Epithelial cell of proximal tubule (primary cell): ENCODE measurements around the gene ASAH2. TPM values are rescaled to one million over a fixed set of nuclear protein-coding genes. Genes with fewer than 3 reads are reported as not detected.
A peak's percentile ranks its signal among the peaks of the same experiment; 100 is the strongest.
"Not testable (repeated sequence)": the region's sequence is repeated elsewhere in the genome, so short reads cannot be mapped to it uniquely, and the experiment has no call there.

ENCODE experiments used
- DNase-seq: peaks from one replicate; pipeline ENCODE4 v3.0.0-alpha.2; 2011; ENCODE audit warnings: low read depth
- H3K4me3 ChIP-seq: 2 replicates; pipeline ENCODE4 v1.5.1; 2011; ENCODE audit warnings: low read depth, mild to moderate bottlenecking, low read length
- CTCF ChIP-seq: conservative IDR thresholded peaks from 2 replicates; pipeline ENCODE4 v1.5.1; 2012; ENCODE audit warnings: low read depth, mild to moderate bottlenecking, low read length
- total RNA-seq: library from RNA; depleted of rRNA; stranded (reverse); fragments of >200 nt; gene quantifications from 2 replicates; pipeline ENCODE4 v1.2.3, GENCODE V29; 2015

The ASAH2 gene
- total RNA-seq, 1 donor from 2014 or later, result 0.46 TPM

DNA sequence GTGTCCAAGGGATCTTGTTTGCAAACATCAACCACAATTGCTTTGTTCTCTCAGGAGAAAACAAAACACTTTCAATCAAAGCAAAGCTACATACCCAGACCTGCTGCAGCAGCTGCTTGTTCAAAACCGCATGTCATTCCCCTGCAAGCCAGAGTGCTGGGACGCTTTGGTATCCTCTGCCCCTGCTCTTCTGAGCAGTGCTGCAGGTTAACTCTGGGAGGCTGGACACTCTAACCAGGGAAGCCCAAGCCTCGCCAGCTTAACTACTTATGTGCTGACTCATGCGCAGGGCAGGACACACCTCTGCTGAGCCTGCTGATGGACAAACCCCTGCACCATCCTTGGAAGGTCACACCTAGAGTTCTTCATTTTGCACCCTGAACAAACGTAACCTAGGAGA, 28.2 kb upstream of the ASAH2 start:
- no peak for TF ChIP-seq CTCF
- no peak overlapping the region for H3K4me3 ChIP-seq
- no peak for DNase-seq

DNA sequence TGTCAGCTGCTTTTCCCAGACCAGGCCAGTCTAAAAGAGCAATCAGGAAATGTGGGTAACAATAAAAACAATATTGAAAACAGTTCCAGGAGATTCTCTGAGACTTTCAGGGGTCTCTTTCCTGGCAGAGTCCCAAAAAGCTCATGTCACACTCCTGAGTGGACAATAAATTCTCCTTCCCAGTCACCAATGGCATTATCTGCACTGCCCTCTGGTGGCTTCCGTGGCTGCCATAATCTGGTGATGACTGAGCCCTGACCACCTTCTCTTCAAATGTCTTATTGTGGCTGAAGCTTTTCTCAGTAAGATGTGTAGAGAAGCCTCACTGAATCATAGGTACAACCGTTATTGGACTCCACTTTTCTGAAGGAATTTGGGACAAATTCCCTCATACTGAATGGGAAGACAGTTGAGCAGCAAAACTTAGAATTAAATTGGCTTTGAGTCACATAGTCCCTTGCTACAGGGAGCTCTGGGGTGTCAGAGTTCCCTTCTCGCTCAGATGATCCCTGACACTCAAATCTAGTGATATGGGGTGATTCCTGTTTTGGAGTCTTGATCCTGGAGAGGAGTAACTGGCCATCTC, 24.4 kb upstream of the ASAH2 start:
- no peak overlapping the region for H3K4me3 ChIP-seq
- TF ChIP-seq CTCF, result peak; percentile 82
- DNase-seq, result no peak

DNA sequence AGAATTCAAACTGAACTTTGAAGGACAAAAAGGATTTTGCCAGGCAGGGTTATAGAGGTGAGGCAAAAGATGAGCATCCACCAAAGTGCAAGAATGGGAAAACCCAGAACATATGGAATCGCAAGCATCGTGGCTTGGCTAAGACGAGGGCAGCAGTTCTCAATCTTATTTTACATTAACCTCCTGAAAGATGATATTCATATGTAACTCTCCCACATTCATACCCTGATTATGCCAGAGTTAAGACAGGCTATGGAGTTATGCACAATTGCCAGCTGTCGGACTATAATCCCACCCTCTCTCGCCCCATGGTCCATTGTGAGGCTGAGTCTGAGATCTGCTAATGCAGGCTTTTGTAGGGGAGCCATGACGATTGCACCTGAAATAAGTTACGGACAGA, 21.2 kb upstream of the ASAH2 start:
- no peak overlapping the region for H3K4me3 ChIP-seq
- DNase-seq, result no peak
- TF ChIP-seq CTCF, result no peak

DNA sequence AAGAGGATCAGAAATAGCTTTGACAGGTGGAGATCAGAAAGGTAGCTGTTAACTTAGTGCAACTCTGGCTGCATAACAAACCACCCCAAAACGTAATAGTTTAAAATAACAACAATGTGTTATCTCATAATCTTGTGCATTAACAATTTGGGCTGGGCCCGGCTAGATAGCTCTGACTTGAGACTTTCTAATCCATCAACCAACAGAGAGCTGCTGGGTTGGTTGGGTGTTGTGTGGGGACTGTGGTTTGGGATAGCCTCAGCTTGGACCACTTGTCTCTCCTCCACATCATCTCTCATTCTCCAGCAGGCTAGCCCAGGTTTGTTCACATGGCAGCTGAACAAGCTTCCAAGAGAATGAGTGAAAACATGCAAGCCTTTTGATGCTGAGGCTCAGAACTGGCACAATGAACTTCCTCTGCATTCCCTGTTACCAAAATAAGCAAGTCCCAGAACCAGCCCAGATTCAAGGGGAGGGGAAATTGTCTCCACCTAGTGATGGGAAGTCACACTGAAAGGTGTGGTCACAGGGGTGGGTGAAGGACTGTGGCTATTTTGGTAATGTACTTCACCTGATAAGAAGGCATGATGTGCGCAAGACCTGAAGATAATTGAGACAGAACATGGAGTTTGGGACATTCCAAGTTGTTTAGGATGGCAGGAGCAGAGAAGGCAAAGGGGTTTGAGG, 20.4 kb upstream of the ASAH2 start:
- no peak for TF ChIP-seq CTCF
- H3K4me3 ChIP-seq, result no peak overlapping the region
- no peak for DNase-seq

DNA sequence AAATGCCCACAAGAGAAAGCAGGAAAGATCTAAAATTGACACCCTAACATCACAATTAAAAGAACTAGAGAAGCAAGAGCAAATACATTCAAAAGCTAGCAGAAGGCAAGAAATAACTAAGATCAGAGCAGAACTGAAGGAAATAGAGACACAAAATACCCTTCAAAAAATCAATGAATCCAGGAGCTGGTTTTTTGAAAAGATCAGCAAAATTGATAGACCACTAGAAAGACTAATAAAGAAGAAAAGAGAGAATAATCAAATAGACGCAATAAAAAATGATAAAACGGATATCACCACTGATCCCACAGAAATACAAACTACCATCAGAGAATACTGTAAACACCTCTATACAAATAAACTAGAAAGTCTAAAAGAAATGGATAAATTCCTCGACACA, 16.6 kb upstream of the ASAH2 start:
- DNase-seq, H3K4me3 ChIP-seq: not testable (repeated sequence)

GRCh38 chr10:50262625-50263024, 11.3 kb upstream of the ASAH2 start:
- DNase-seq, H3K4me3 ChIP-seq: not testable (repeated sequence)

DNA sequence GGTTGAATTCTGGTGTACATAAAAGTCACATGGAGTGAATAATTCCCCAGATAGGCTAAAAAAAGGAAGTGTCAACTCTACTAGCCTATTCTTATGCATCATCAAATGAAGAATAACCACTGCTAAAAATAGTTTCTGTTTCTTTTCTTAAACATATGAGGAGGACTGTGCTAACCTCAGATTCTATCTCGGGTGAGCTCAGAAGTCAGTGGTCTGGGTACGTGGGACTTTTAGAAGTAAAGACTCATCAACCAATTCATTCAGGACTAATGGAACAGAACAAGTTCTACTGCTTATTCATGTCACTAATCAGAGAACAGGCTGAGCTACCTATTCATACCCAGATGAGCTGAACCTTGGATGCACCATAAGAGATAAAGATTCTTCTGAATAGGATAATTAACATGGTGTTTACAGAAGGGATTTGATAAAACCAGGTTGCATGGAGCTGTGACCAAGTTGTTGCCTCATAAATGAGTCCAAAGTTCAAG, 9.5 kb upstream of the ASAH2 start:
- TF ChIP-seq CTCF, result no peak
- no peak overlapping the region for H3K4me3 ChIP-seq
- peak; percentile 6 for DNase-seq

DNA sequence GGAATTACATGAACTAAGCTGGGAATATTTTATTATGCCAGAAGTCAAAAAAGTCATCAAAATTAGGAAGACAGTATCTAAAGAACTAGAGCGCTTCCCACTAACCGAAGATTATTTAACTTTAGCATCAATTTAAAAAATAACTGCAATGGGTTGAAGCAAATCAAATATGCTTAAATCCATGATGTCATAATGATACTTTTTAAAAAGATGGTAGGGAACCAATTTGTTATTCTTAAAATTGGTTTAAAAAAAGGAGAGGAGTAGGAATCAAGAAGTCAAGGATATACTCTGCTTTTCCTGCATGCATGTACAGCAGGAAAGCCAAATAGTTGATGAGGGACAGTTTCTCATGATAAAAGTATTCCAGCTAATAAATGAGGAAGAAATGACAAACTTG, 3.2 kb upstream of the ASAH2 start:
- no peak for TF ChIP-seq CTCF
- H3K4me3 ChIP-seq, result no peak overlapping the region
- DNase-seq, result no peak
